CD14-positive monocyte (primary cell): ENCODE data around the gene CHN2. TPM values are rescaled to one million over a fixed set of nuclear protein-coding genes. Genes with fewer than 3 reads are reported as not detected.
A peak's percentile ranks its signal among the peaks of the same experiment; 100 is the strongest.

ENCODE experiments used
- DNase-seq, 3 donors: peaks; one replicate each; pipeline ENCODE4 v3.0.0-alpha.2; 2011 to 2022
- H2AFZ ChIP-seq: 2 replicates; pipeline ENCODE4 v1.6.0; 2012; ENCODE audit warnings: mild to moderate bottlenecking, low read depth, low read length, inconsistent platforms; ENCODE audit not compliant: insufficient read depth, poor library complexity, severe bottlenecking
- H3K27ac ChIP-seq, 2 donors: 1 replicate in 1 of 2; 2 replicates in 1 of 2; pipeline ENCODE4 v1.5.1; 2012 to 2013; ENCODE audit warnings: low read length in 2 of 2, control low read depth in 1 of 2, inconsistent platforms in 1 of 2, low read depth in 1 of 2, mild to moderate bottlenecking in 1 of 2
- H3K27me3 ChIP-seq, 2 donors: one replicate each; pipeline versions ENCODE4 v1.6.0 to v1.6.1; 2011 to 2013; ENCODE audit warnings: low read length in 2 of 2; ENCODE audit not compliant: control insufficient read depth in 2 of 2, insufficient read depth in 2 of 2
- H3K36me3 ChIP-seq, 2 donors: replicated peaks in 1 of 2; 1 replicate in 1 of 2; 2 replicates in 1 of 2; pipeline versions ENCODE4 v1.5.1 to v1.6.1; 2012 to 2013; ENCODE audit warnings: low read length in 2 of 2, control low read depth in 1 of 2, inconsistent platforms in 1 of 2, mild to moderate bottlenecking in 1 of 2; ENCODE audit not compliant: insufficient read depth in 2 of 2, control insufficient read depth in 1 of 2
- H3K4me1 ChIP-seq, 2 donors: 1 replicate in 1 of 2; 2 replicates in 1 of 2; pipeline versions ENCODE4 v1.5.1 to v1.6.1; 2012 to 2013; ENCODE audit warnings: low read length in 2 of 2, control low read depth in 1 of 2, inconsistent platforms in 1 of 2, mild to moderate bottlenecking in 1 of 2, moderate library complexity in 1 of 2; ENCODE audit not compliant: insufficient read depth in 2 of 2, control insufficient read depth in 1 of 2
- H3K4me2 ChIP-seq: replicated peaks from 2 replicates; pipeline ENCODE3; 2012; ENCODE audit warnings: low read length, moderate library complexity, mild to moderate bottlenecking; ENCODE audit not compliant: poor library complexity, severe bottlenecking; ENCODE audit errors: extremely low read depth
- H3K4me3 ChIP-seq, 3 experiments: fragments of 200-600 bp in 1 of 3; sonication (generic) in 1 of 3; replicated peaks in 1 of 3; 1 replicate in 2 of 3; 2 replicates in 1 of 3; pipeline ENCODE4 v1.5.1; 2011 to 2013; ENCODE audit warnings: low read length in 3 of 3, mild to moderate bottlenecking in 3 of 3, control low read depth in 2 of 3, low read depth in 2 of 3, inconsistent platforms in 1 of 3, moderate library complexity in 1 of 3
- H3K79me2 ChIP-seq: 2 replicates; pipeline ENCODE4 v1.6.0; 2012; ENCODE audit warnings: mild to moderate bottlenecking, control low read depth, inconsistent platforms, low read length, moderate library complexity; ENCODE audit not compliant: insufficient read depth
- H3K9ac ChIP-seq: 2 replicates; pipeline ENCODE4 v1.6.0; 2017; ENCODE audit warnings: low read length, mild to moderate bottlenecking; ENCODE audit not compliant: insufficient read depth, poor library complexity, severe bottlenecking
- H3K9me3 ChIP-seq, 2 donors: replicated peaks in 1 of 2; 1 replicate in 1 of 2; 2 replicates in 1 of 2; pipeline versions ENCODE4 v1.5.1 to v1.6.1; 2012 to 2013; ENCODE audit warnings: low read length in 2 of 2, control low read depth in 1 of 2; ENCODE audit not compliant: control insufficient read depth in 1 of 2, insufficient read depth in 1 of 2
- H4K20me1 ChIP-seq: 2 replicates; pipeline ENCODE4 v1.6.0; 2012; ENCODE audit warnings: mild to moderate bottlenecking, low read length, control low read depth, moderate library complexity; ENCODE audit not compliant: insufficient read depth
- H3K27ac Mint-ChIP-seq, 7 donors: one replicate each; pipeline ENCODE4 v1.8.0; 2020; ENCODE audit warnings: mild to moderate bottlenecking in 7 of 7, mixed read lengths in 7 of 7, moderate library complexity in 6 of 7, inconsistent platforms in 2 of 7
- H3K27me3 Mint-ChIP-seq, 3 donors: one replicate each; pipeline ENCODE4 v1.8.0; 2021 to 2022; ENCODE audit warnings: low read depth in 3 of 3, mild to moderate bottlenecking in 3 of 3, mixed read lengths in 3 of 3, moderate library complexity in 3 of 3, inconsistent platforms in 1 of 3
- H3K36me3 Mint-ChIP-seq, 2 donors: one replicate each; pipeline ENCODE4 v1.8.0; 2020; ENCODE audit warnings: mixed read lengths in 2 of 2, inconsistent platforms in 1 of 2, mild to moderate bottlenecking in 1 of 2
- H3K4me1 Mint-ChIP-seq: one replicate; pipeline ENCODE4 v1.8.0; 2020; ENCODE audit warnings: mild to moderate bottlenecking, mixed read lengths
- H3K4me3 Mint-ChIP-seq, 2 donors: one replicate each; pipeline ENCODE4 v1.8.0; 2020; ENCODE audit warnings: mild to moderate bottlenecking in 2 of 2, mixed read lengths in 2 of 2, moderate library complexity in 1 of 2
- H3K9me3 Mint-ChIP-seq, 7 donors: one replicate each; pipeline ENCODE4 v1.8.0; 2020 to 2022; ENCODE audit warnings: mixed read lengths in 7 of 7, mild to moderate bottlenecking in 6 of 7, moderate library complexity in 6 of 7, inconsistent platforms in 2 of 7
- WGBS: methylation state at CpG from one replicate; pipeline ENCODE4 v1.1.5; 2013; ENCODE audit warnings: missing lambda C conversion rate; ENCODE audit not compliant: insufficient coverage; 5-methylcytosine and 5-hydroxymethylcytosine counted together
- intact Hi-C, 2 donors: fragments of 100-400 bp; cut with micrococcal nuclease; formaldehyde crosslinking; loops; one replicate each; pipeline versions ENCODE4 v1.15.0 to v1.15.1; 2023
- polyA plus RNA-seq, 3 donors: library from polyadenylated mRNA; depleted of rRNA in 1 of 3; unstranded in 2 of 3; stranded (reverse) in 1 of 3; fragments of 300-500 nt in 2 of 3; fragments of >200 nt in 1 of 3; fragmentation: Illumina TruSeq in 2 of 3; gene quantifications; 1 replicate in 2 of 3; 2 replicates in 1 of 3; pipeline ENCODE4 v1.2.3, GENCODE V29; 2012 to 2021
- TF ChIP-seq, protein P1 (sequence below): fragments of 200-600 bp; IDR thresholded peaks from one replicate; pipeline ENCODE4 v1.8.0; 2022; ENCODE audit warnings: antibody characterized with exemption, mild to moderate bottlenecking

The CHN2 gene
- polyA plus RNA-seq, 3 donors, result 26.6 to 66.5 (median 44.8) TPM

DNA sequence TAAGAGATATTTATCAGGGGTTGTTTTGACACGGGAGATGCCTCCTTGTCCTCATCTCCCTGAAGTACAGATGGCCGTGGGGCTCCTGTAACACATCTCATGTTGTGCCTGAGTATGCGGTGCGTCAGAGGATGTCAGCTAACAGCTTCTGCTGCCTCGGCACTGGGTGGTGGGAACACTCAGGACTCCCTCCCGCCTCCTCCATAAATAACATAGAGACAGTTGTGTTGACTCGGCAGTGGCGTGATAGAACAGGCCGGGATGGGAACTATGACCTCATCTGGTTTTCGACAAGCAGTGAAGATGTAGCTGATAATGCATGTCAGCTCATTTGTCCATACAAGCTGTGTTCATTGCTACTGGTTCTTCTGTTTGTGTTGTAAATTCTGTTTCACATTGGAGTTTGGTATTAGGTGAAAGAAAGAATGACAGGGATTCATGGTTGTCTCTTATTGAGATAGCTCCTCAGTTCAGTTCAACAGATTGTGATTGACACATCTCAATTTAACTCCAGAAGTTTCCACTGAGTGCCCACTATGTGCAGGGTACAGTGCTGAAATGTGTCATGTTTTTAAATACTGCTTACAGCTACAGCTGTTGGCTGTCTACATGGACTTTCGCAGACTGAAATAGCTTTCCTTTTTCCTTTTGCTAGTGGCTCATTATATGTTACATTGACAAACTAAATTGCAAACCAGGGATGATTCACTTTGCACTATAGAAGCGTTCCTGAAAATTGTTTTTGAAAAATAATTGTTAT is 87.4 kb downstream of the CHN2 start:
- Histone ChIP-seq H3K27me3 (no peaks in the 10 kb centered on the region), H3K4me1 (peaks cover 28 to 29% of the 10 kb centered on the region in 2 donors), H3K4me3 (no peak overlapping the region), H3K36me3 (peaks cover 9 to 10% of the 10 kb centered on the region in 2 donors), H2AFZ (no peak overlapping the region), H4K20me1 (peaks cover 94% of the 10 kb centered on the region), H3K79me2 (no peaks in the 10 kb centered on the region), H3K9ac (no peak overlapping the region), H3K27ac (no peak overlapping the region), H3K4me2 (no peak overlapping the region), H3K9me3 (no peaks in the 10 kb centered on the region)
- Mint-ChIP-seq H3K36me3 (peaks cover 6 to 14% of the 10 kb centered on the region in 2 donors), H3K9me3 (peaks cover 0 to 2% (median 0%) of the 10 kb centered on the region in 7 donors), H3K4me3 (no peak overlapping the region), H3K27ac (no peak overlapping the region), H3K27me3 (peaks cover 0 to 3% (median 2%) of the 10 kb centered on the region in 3 donors), H3K4me1 (peaks cover 35% of the 10 kb centered on the region)
- DNase-seq, result no peak
- TF ChIP-seq, protein P1, sequence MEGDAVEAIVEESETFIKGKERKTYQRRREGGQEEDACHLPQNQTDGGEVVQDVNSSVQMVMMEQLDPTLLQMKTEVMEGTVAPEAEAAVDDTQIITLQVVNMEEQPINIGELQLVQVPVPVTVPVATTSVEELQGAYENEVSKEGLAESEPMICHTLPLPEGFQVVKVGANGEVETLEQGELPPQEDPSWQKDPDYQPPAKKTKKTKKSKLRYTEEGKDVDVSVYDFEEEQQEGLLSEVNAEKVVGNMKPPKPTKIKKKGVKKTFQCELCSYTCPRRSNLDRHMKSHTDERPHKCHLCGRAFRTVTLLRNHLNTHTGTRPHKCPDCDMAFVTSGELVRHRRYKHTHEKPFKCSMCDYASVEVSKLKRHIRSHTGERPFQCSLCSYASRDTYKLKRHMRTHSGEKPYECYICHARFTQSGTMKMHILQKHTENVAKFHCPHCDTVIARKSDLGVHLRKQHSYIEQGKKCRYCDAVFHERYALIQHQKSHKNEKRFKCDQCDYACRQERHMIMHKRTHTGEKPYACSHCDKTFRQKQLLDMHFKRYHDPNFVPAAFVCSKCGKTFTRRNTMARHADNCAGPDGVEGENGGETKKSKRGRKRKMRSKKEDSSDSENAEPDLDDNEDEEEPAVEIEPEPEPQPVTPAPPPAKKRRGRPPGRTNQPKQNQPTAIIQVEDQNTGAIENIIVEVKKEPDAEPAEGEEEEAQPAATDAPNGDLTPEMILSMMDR, result no peak
- 91% methylated on average over 8 of the region's 12 CpGs for WGBS
- intact Hi-C loops, result loop anchor here in 1 of 2 donors (10.0 kb wide), 1 partner anchor 87 kb away; the partner anchor contains the start of gene CHN2

DNA sequence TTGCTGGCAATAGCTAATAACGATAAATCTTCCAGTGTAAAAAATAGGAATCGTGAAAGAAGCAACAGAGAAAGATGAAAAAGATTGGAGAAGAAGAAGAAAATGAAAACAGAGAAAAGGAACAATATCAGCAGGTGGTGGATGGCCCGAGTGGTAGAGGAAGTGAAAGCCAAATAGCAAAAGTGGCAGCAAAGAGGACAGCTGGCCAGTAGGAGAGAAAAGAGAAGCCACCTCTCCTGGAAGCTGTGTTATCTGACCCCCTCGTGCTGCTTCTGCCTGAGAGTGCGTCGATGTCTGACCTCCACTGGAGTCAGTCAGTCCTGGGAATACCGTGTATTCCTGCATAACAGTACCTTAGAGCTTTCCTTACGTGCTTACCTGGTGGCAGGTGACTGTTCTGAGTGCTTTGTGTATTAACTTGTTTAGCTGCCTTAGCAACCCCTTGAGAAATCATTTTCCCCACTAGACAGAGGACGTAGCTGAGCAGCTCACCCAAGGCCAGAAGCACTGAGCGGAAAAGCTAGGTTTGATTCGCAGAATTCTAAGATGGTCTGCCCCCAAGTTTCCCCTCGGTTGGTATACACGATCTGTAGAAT is 88.3 kb downstream of the CHN2 start:
- peaks cover 28 to 29% of the 10 kb centered on the region in 2 donors for H3K4me1 ChIP-seq
- peaks cover 0 to 5% of the 10 kb centered on the region in 2 donors for H3K36me3 ChIP-seq
- no peak overlapping the region for H3K4me3 ChIP-seq
- peaks cover 93% of the 10 kb centered on the region for H4K20me1 ChIP-seq
- no peaks in the 10 kb centered on the region for H3K9me3 ChIP-seq
- H3K36me3 Mint-ChIP-seq, result peaks cover 7 to 8% of the 10 kb centered on the region in 2 donors
- H3K4me1 Mint-ChIP-seq, result peaks cover 35% of the 10 kb centered on the region
- peak; percentile 21 to 55 (median 41) for DNase-seq
- H3K4me3 Mint-ChIP-seq, result no peak overlapping the region
- no peaks in the 10 kb centered on the region for H3K27me3 ChIP-seq
- H2AFZ ChIP-seq, result no peak overlapping the region
- H3K79me2 ChIP-seq, result no peaks in the 10 kb centered on the region
- TF ChIP-seq, protein P1, result no peak
- 20% methylated on average over 3 of the region's 13 CpGs for WGBS
- H3K27ac ChIP-seq, result no peak overlapping the region
- H3K9me3 Mint-ChIP-seq, result peaks cover 0 to 2% (median 0%) of the 10 kb centered on the region in 7 donors
- H3K27ac Mint-ChIP-seq, result peak overlapping the region in 4 of 7 donors; percentile 5 to 83 (median 54)
- peaks cover 0 to 3% (median 2%) of the 10 kb centered on the region in 3 donors for H3K27me3 Mint-ChIP-seq
- intact Hi-C loops, result loop anchor here in 1 of 2 donors (10.0 kb wide), 1 partner anchor 88 kb away; the partner anchor contains the start of gene CHN2
- H3K9ac ChIP-seq, result no peak overlapping the region
- H3K4me2 ChIP-seq, result no peak overlapping the region
